Epithelial cell of proximal tubule (primary cell): ENCODE results near the gene LRRIQ4. TPM values are rescaled to one million over a fixed set of nuclear protein-coding genes. Genes with fewer than 3 reads are reported as not detected.

ENCODE experiments used
- DNase-seq: peaks from one replicate; pipeline ENCODE4 v3.0.0-alpha.2; 2011; ENCODE audit warnings: low read depth
- H3K4me3 ChIP-seq: 2 replicates; pipeline ENCODE4 v1.5.1; 2011; ENCODE audit warnings: low read depth, mild to moderate bottlenecking, low read length
- CTCF ChIP-seq: conservative IDR thresholded peaks from 2 replicates; pipeline ENCODE4 v1.5.1; 2012; ENCODE audit warnings: low read depth, mild to moderate bottlenecking, low read length
- total RNA-seq: library from RNA; depleted of rRNA; stranded (reverse); fragments of >200 nt; gene quantifications from 2 replicates; pipeline ENCODE4 v1.2.3, GENCODE V29; 2015

Gene LRRIQ4
- total RNA-seq, 1 donor from 2014 or later, result not detected

- no peak for DNase-seq
- no peak overlapping the region for H3K4me3 ChIP-seq
- no peak for TF ChIP-seq CTCF
These were observed 55.7 kb downstream of the LRRIQ4 start for GRCh38 chr3:169868369-169868768.

DNA sequence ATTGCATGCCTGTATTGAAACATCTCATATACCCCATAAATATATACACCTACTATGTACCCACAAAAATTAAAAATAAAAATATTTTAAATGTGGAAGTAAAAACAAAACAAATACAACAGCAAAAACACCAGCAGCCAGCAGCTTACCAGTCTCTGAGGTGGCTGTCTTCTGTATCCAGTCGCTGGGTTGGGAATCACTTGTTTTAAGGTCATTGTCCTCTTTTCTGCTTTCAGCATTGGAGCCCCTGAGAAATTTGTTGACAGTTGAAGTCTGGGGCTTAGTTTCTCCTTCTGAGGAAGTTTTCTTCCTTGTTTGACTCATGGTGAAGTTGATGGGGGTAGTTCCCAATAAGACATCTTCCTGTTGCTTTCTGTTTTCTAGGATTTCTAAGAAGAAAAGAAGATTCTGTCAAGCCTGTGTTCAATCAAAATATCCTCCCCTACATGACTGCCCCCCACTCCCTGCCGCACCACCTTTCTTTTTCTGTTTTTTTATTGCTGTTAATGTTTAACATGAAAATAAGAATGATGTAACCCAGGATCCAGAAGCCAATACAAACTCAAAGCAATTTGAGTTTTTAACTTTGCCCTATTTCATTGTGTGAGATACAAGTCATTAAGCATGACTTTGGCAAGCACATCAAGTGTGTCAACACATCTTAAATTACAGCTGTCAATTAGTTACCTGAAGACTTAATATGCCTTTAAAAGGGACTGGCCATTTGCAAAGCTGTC lies 57.0 kb downstream of the LRRIQ4 start, which contains the start of gene LRRC31:
LRRC31 (minus strand) TSS at position 452 of the 737 bp plus-strand sequence; CDS start at position 324, 128 bp downstream.
- DNase-seq, result peak; percentile 87
- H3K4me3 ChIP-seq, result no peak within 1 kb of the TSS
- no peak for TF ChIP-seq CTCF

- DNase-seq, result no peak
- TF ChIP-seq CTCF, result no peak
- H3K4me3 ChIP-seq, result no peak overlapping the region
These were observed 58.6 kb downstream of the LRRIQ4 start for GRCh38 chr3:169871129-169871886.

DNA sequence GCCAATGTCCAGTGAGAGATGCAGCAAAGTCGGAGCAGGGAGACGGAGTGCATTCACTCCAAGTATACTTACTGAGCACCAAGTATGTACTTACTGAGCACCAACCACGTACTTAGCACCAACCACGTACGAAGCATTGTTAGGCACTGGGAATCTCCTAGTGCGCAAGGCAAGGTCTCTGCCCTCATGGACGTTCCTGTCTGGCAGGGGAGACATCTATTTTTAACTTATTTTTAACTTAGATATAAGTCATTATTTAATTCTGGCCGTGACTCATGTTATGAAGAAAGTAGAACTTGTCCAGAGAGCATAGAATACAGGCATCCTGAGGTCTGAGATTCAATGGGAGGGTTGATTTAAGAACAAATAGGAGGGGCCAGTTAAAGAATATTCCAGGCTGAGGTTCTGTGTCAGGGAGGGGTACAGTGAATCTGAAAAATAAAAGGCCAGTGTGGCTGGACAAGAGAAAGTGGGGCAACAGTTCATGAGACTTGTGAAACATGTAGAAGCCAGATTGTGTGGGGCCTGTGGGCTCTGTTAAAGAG lies 66.4 kb downstream of the LRRIQ4 start:
- DNase-seq, result no peak
- TF ChIP-seq CTCF, result no peak
- no peak overlapping the region for H3K4me3 ChIP-seq

DNA sequence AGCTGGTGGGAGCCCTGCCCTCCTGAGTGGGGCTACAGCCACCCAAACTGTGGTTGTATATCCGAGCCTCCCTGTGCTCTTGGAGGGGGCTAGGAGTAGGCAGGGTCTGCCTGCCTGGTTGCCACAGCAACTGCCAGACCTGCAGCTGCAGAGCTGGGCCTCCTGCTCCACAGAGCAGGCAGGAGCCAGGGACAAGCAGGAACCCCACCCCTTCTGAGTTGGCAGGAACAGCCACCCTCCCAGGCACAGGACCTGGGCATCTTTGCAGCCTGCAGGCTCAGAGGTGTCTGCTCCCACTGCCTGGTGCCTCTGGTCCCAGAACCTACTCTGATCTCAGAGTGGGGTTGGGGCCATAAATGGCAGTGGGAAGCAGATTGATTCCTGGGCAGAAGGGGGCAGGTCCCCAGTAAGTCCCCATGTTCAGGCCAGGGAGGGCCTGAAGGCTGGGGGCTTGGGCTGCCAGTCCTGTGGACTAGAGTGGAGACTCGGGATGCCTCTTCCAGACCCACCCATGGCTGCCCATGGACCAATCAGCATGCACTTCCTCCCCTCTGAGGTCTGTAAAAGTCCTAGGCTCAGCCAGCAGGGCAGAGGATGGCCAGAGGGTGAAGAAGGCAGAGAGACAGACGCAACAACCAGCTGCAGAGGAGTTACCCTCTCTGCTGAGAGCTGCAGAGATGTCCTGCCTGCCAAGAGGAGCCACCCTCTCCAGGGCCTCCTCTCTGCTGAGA lies 67.3 kb downstream of the LRRIQ4 start:
- TF ChIP-seq CTCF, result no peak
- H3K4me3 ChIP-seq, result no peak overlapping the region
- no peak for DNase-seq

DNA sequence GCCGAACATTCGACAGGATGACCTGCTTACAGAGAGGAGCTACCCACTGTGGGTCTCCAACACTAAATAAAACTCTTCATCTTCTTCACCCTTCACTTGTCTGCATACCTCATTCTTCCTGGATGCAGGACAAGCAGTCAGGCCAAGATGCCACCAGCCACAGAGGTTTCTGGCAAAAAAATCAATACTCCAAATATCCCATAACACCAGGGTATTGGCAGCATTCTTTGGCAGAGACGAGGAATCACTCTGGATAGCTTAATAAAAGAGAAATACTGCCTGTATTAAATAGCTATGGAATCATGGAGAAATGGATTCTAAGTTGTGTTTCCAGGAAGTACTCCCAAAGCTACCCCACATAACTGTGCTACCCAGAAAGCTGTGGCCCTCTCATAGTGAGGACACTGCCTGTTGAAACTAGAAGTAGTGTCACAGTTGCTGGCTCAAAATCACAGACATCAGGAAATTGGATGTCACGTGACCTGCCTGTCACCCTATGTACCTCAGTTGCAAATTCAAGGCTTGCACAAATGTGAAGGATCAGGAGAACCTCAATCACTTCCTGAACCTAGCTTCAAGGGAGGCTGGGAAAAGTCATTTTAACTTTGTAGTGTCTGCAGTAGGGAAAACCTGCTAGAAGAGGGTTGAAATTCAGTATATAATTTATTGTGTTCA lies 68.0 kb downstream of the LRRIQ4 start:
- no peak for DNase-seq
- TF ChIP-seq CTCF, result no peak
- no peak overlapping the region for H3K4me3 ChIP-seq
